BE2C (cell line): ENCODE measurements around the gene SND1.

ENCODE experiments used
- DNase-seq: peaks from one replicate; pipeline ENCODE4 v3.0.0-alpha.2; 2020
- H3K27me3 ChIP-seq: fragments of 250-450 bp; sonication (Bioruptor Pico); 2 replicates; pipeline ENCODE4 v1.5.1; 2020; ENCODE audit warnings: mild to moderate bottlenecking
- H3K36me3 ChIP-seq: fragments of 250-450 bp; sonication (Bioruptor Pico); 2 replicates; pipeline ENCODE4 v1.5.1; 2020; ENCODE audit warnings: mild to moderate bottlenecking
- H3K4me1 ChIP-seq: fragments of 250-450 bp; sonication (Bioruptor Pico); 2 replicates; pipeline ENCODE4 v1.5.1; 2020
- H3K4me3 ChIP-seq: 2 replicates; pipeline ENCODE4 v1.5.1; 2011; ENCODE audit warnings: low read depth, low read length
- H3K9me3 ChIP-seq: fragments of 250-450 bp; sonication (Bioruptor Pico); 2 replicates; pipeline ENCODE4 v1.5.1; 2020
- TF ChIP-seq, protein P1 (sequence below): IDR thresholded peaks from 2 replicates; pipeline ENCODE4 v1.5.1; 2012; ENCODE audit warnings: mild to moderate bottlenecking, low read depth, low read length

The SND1 gene

DNA sequence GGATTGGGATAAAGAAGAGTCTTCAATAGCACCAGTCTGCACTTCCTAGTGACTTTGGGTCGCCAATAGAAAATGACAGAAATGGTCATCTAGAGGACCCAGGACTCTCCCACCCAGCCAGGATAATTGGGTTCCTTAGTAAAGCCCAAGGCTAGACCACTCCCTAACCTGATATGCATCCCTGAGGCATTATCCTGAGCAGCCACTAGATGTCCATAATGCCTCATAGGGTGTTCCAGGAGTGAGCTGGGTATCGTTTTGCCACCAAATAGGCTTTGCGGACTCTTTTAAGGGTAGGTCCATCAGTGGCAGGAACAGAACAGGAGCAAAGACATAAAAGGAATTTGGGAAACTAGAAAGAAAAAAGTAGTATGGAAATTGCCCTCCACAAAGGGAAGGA is 383.7 kb downstream of the SND1 start:
- Histone ChIP-seq H3K4me1 (peaks cover 2% of the 10 kb centered on the region), H3K4me3 (no peak overlapping the region), H3K27me3 (peaks cover 6% of the 10 kb centered on the region), H3K36me3 (no peaks in the 10 kb centered on the region), H3K9me3 (no peaks in the 10 kb centered on the region)
- TF ChIP-seq, protein P1, sequence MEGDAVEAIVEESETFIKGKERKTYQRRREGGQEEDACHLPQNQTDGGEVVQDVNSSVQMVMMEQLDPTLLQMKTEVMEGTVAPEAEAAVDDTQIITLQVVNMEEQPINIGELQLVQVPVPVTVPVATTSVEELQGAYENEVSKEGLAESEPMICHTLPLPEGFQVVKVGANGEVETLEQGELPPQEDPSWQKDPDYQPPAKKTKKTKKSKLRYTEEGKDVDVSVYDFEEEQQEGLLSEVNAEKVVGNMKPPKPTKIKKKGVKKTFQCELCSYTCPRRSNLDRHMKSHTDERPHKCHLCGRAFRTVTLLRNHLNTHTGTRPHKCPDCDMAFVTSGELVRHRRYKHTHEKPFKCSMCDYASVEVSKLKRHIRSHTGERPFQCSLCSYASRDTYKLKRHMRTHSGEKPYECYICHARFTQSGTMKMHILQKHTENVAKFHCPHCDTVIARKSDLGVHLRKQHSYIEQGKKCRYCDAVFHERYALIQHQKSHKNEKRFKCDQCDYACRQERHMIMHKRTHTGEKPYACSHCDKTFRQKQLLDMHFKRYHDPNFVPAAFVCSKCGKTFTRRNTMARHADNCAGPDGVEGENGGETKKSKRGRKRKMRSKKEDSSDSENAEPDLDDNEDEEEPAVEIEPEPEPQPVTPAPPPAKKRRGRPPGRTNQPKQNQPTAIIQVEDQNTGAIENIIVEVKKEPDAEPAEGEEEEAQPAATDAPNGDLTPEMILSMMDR = peak; percentile 88
- DNase-seq = peak; percentile 60

DNA sequence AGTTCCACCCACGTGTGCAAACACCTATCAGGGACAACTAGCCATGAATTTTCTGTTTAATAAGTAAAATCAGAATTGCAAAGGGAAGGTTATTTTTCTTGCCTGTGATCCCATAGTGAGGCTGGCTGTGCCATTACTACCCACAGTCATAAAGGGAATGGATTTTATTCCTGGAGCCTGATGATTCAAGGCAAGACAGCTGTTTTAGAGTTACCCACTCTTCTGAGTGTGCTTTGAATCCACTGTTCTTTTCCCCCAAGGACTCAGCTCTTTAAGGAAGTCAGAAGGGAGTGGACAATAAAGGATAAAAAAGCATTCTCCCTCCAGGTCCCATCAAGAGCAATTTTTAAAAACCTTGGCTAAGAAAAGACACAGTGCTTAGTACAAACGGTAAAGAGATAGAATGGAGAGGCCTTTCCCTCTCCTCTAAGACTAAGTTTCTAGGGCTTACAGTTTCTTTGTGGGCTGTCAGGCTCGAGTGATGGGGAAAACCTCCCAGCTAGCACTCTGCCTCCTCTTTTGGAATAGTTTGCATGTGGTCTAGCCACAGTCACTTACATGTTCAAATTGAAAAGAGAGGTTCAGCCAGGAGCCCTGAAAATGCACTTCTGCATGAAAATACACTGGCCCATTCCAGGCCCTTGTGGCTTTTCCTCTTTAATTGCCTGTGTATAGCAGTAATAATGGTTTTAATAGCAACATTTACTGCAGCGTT is 384.4 kb downstream of the SND1 start:
- Histone ChIP-seq H3K36me3 (no peaks in the 10 kb centered on the region), H3K9me3 (no peaks in the 10 kb centered on the region), H3K4me3 (no peak overlapping the region), H3K27me3 (peaks cover 6% of the 10 kb centered on the region), H3K4me1 (peaks cover 5% of the 10 kb centered on the region)
- DNase-seq = no peak
- TF ChIP-seq, protein P1 = no peak

DNA sequence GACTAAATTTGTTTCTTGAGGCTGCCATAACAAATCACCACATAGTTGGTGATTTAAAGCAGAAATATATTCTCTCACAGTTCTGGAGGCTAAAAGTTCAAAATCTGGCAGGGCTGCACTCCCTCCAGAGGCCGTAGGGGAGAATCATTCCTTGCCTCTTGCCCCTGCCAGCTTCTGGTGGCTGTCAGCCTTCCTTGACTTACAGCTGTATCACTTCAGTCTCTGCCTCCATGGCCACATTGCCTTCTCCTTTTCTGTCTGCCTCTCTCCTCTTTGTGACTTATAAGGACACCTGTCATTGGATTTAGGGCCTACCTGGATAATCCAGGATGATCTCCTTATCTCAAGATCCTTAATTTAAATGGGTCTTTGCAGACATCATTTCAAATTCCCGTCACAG is 385.1 kb downstream of the SND1 start:
- H3K36me3 ChIP-seq = no peaks in the 10 kb centered on the region
- H3K4me1 ChIP-seq = peaks cover 8% of the 10 kb centered on the region
- H3K9me3 ChIP-seq = no peaks in the 10 kb centered on the region
- H3K27me3 ChIP-seq = peaks cover 6% of the 10 kb centered on the region
- no peak overlapping the region for H3K4me3 ChIP-seq
- TF ChIP-seq, protein P1 = 0 out of 2 replicates have a peak, but pooled peaks have one; percentile 2
- DNase-seq = no peak

DNA sequence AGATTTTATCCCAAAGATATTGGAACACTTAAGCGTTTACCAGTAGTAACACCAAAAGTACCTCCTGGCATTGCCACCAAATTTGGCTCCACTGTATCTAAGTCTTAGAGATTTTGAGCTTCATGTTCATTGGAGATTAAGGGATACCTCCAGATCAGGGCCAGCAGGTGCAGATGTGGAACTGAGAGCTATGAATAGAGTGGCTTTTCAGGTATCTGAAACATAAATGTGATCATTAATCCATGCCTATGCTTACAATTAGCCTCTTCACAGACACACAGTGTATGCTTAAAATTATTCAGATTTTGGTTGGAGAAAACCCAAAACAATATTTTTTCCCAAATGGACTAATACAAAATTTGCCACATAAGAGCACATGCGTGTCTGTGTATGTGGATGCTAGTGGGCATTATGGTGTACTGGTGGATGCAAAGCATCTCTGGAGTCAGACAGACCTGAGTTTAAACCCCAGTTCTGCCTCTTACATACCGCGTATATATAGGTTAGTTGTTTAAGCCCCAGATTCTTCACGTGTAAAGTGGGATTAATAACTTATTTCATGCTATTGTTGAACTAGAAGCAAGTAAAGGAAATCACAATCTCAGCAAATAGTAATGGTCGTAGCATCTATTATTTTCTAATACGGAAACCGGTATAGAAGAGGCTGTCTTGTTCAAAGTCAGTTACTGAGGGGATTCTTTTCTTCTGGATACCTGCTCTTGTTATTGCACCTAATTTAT is 386.1 kb downstream of the SND1 start:
- Histone ChIP-seq H3K36me3 (no peaks in the 10 kb centered on the region), H3K4me1 (peaks cover 8% of the 10 kb centered on the region), H3K9me3 (no peaks in the 10 kb centered on the region), H3K27me3 (no peaks in the 10 kb centered on the region), H3K4me3 (no peak overlapping the region)
- DNase-seq = no peak
- TF ChIP-seq, protein P1 = no peak

DNA sequence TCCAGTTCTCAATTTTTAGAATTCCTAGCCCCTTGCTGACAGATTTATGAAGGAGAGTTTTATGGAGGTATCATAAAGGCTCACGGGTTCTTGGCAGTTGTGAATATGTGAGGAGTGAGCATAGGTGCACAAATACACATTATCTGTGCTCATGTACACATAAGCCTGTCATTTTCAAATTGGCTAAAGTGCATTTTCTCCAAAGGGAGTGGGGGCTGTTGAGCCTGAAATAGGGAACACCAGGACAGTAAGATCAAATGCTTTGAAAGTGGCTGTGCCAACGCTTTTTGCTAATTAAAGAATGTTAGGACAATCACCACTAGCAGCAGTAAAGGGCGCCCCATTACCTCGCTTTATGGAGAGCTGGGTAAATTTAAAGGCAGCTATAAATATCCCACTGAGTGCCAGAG is 387.6 kb downstream of the SND1 start:
- H3K9me3 ChIP-seq = no peaks in the 10 kb centered on the region
- TF ChIP-seq, protein P1 = no peak; the same call in 1 of the 2 replicates
- H3K4me1 ChIP-seq = peaks cover 12% of the 10 kb centered on the region
- H3K36me3 ChIP-seq = no peaks in the 10 kb centered on the region
- no peak for DNase-seq
- H3K4me3 ChIP-seq = no peak overlapping the region
- no peaks in the 10 kb centered on the region for H3K27me3 ChIP-seq

DNA sequence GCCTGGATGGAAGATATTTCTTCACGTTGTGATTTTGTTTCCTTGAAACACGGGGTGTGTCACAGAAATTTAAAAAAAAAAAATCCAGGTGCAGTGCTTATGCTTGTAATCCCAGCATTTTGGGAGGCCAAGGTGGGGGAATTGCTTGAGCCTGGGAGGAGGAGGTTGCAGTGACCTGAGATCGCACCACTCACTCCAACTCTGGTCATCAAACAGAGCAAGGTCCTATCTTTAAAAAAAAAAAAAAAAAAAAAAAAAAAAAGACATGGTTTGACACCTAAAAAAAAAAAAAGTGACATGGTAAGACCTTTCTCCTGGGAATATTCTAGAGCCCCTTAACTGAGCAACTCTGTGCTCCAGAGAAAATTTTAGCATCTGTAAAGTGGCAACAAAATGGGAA is 388.2 kb downstream of the SND1 start:
- Histone ChIP-seq H3K27me3 (no peaks in the 10 kb centered on the region), H3K4me3 (no peak overlapping the region), H3K36me3 (no peaks in the 10 kb centered on the region), H3K9me3 (no peaks in the 10 kb centered on the region), H3K4me1 (peaks cover 18% of the 10 kb centered on the region)
- TF ChIP-seq, protein P1 = no peak
- DNase-seq = no peak
